Right lobe of liver (tissue), 6 donors: Measurements from ENCODE around the gene METTL6. TPM values are rescaled to one million over a fixed set of nuclear protein-coding genes. Genes with fewer than 3 reads are reported as not detected.
"Not testable (repeated sequence)": the region's sequence is repeated elsewhere in the genome, so short reads cannot be mapped to it uniquely, and the experiment has no call there.

Experiments
- ATAC-seq, 4 donors: fragments of 200-7000 bp; cut with Tn5 transposase; one replicate each; pipeline ENCODE4 v1.9.1; 2020; ENCODE audit warnings: mild to moderate bottlenecking in 4 of 4, moderate library complexity in 4 of 4
- DNase-seq, 3 donors: peaks; one replicate each; pipeline ENCODE4 v3.0.0-alpha.2; 2020
- H3K27ac ChIP-seq, 3 donors: fragments of 200-600 bp; one replicate each; pipeline ENCODE4 v1.8.0; 2022
- H3K27me3 ChIP-seq, 2 donors: fragments of 200-600 bp; one replicate each; pipeline ENCODE4 v1.8.0; 2022
- H3K36me3 ChIP-seq, 4 donors: fragments of 200-600 bp; sonication (generic) in 1 of 4; one replicate each; pipeline versions ENCODE4 v1.5.1 to v1.8.0; 2017 to 2022; ENCODE audit warnings: control low read depth in 1 of 4
- H3K4me1 ChIP-seq, 4 donors: fragments of 200-600 bp; sonication (generic) in 1 of 4; one replicate each; pipeline versions ENCODE4 v1.5.1 to v1.8.0; 2017 to 2022; ENCODE audit warnings: control low read depth in 1 of 4
- H3K4me3 ChIP-seq, 3 donors: fragments of 200-600 bp; one replicate each; pipeline ENCODE4 v1.8.0; 2022
- H3K9me3 ChIP-seq, 4 donors: fragments of 200-600 bp; sonication (generic) in 1 of 4; one replicate each; pipeline versions ENCODE4 v1.5.1 to v1.8.0; 2017 to 2022; ENCODE audit warnings: control low read depth in 1 of 4
- POLR2A ChIP-seq: fragments of 450-650 bp; IDR thresholded peaks from one replicate; pipeline ENCODE4 v1.6.1; 2017; ENCODE audit warnings: antibody characterized with exemption, mild to moderate bottlenecking
- WGBS: methylation state at CpG from one replicate; pipeline ENCODE4 v1.1.6; 2018; ENCODE audit warnings: low coverage, low lambda C conversion rate; ENCODE audit not compliant: insufficient coverage; ENCODE audit errors: missing lambda C conversion rate; 5-methylcytosine and 5-hydroxymethylcytosine counted together
- intact Hi-C, 2 donors: fragments of 100-400 bp; cut with DNase I; formaldehyde crosslinking; loops; one replicate each; pipeline versions ENCODE4 v1.11.2 to v1.14.1; 2022
- total RNA-seq, 6 experiments: library from RNA; depleted of rRNA in 2 of 6; stranded (reverse); fragments of >200 nt in 2 of 6; fragmentation: NEBNext Ultra II Directional in 3 of 6; extraction: Animal tissue kit (Norgen Biotek cat#: 25700) in 3 of 6; gene quantifications; one replicate each; pipeline versions ENCODE4 v1.1.0 to v1.2.4, GENCODE V29; 2016 to 2023
- TF ChIP-seq, protein P1 (sequence below), 4 donors: fragments of 200-600 bp in 3 of 4; fragments of 450-650 bp in 1 of 4; IDR thresholded peaks; one replicate each; pipeline versions ENCODE4 v1.5.1 to v1.8.0; 2016 to 2022; ENCODE audit warnings: antibody characterized with exemption in 4 of 4, mild to moderate bottlenecking in 2 of 4
- donor health status: DM: no; HTN: yes; CAD: no.
- donor health status: DM: no; HTN: no; CAD: no.
- donor health status: DM: no; HTN: no; CAD: no.
- donor health status: DM: no; HTN: yes; CAD: no.
- donor health status: DM: no; HTN: yes; CAD: no.

Gene METTL6
- total RNA-seq, 6 experiments from 2014 or later, result 5.3 to 7.5 (median 6.2) TPM

DNA sequence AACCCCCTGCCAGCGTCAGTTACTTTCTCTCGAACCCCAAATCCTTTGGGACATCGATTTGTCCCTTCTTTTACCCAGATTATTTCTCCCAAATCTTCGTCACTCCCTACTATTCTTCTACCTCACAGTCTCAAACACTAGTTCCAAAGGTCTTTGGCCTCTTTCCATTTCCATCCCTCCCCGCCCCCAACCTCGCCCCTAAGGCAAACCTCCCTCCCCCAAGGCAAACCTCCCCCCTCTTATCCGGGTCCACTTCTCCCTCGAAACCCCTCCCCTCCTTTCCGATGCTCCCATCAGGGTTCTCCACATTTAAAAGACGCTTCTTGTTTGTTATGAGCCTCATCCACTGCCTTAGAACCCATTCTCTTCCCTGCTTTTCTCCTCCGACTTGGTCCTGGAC lies 637 bp upstream of the METTL6 start:
- under 1% methylated on average over 11 of the region's 11 CpGs for WGBS
- TF ChIP-seq, protein P1, sequence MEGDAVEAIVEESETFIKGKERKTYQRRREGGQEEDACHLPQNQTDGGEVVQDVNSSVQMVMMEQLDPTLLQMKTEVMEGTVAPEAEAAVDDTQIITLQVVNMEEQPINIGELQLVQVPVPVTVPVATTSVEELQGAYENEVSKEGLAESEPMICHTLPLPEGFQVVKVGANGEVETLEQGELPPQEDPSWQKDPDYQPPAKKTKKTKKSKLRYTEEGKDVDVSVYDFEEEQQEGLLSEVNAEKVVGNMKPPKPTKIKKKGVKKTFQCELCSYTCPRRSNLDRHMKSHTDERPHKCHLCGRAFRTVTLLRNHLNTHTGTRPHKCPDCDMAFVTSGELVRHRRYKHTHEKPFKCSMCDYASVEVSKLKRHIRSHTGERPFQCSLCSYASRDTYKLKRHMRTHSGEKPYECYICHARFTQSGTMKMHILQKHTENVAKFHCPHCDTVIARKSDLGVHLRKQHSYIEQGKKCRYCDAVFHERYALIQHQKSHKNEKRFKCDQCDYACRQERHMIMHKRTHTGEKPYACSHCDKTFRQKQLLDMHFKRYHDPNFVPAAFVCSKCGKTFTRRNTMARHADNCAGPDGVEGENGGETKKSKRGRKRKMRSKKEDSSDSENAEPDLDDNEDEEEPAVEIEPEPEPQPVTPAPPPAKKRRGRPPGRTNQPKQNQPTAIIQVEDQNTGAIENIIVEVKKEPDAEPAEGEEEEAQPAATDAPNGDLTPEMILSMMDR (IDR thresholded peaks at IDR 0.05), result no peak
- no peak for TF ChIP-seq POLR2A
- no peaks in the 10 kb centered on the region for H3K27me3 ChIP-seq
- H3K4me3 ChIP-seq, result peak overlapping the region; percentile 69 to 98 (median 76)
- no peaks in the 10 kb centered on the region for H3K9me3 ChIP-seq
- peak overlapping the region; percentile 59 to 90 (median 79) for H3K27ac ChIP-seq
- ATAC-seq (peak; percentile 62 to 75 (median 72)), DNase-seq (peak in 2 of 3 donors; percentile 36 to 64)
- H3K36me3 ChIP-seq, result peaks cover 0 to 32% (median 7%) of the 10 kb centered on the region in 4 donors
- intact Hi-C loops, result no loop called here
- peaks cover 0 to 32% (median 13%) of the 10 kb centered on the region in 4 donors for H3K4me1 ChIP-seq

DNA sequence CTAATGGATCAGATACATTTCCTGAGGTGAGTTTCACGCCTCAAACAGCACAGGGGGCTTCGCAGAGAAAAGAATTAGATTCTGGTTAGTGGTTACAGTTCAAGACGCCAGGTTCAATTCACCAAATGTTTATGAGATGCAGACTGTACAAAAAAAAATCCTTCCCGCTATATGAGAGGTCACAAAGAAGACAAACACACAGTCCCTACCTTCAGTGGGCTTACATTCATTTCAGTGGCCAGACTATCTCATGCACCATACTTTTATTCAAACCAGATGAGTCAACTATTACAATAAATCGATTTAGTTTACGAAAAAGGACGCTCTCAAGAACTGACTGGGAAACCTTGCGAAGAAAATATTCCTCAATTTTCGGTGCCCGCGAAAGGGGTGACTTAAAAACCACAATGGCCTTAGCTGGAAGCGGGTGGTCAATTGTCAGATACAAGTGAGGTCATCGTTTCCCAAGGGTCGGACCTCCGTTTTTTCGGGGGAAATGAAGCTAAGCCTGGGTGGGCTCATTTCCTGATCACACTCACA lies 695 bp downstream of the METTL6 start:
- WGBS, result 45% methylated on average over 16 of the region's 16 CpGs
- Histone ChIP-seq H3K9me3 (no peaks in the 10 kb centered on the region), H3K36me3 (peaks cover 0 to 28% (median 2%) of the 10 kb centered on the region in 4 donors), H3K4me3 (peak overlapping the region; percentile 69 to 98 (median 76)), H3K27ac (peak overlapping the region in 2 of 3 donors; percentile 59 to 79), H3K27me3 (no peaks in the 10 kb centered on the region), H3K4me1 (peaks cover 0 to 32% (median 13%) of the 10 kb centered on the region in 4 donors)
- intact Hi-C loops, result no loop called here
- ATAC-seq (no peak), DNase-seq (no peak)
- TF ChIP-seq POLR2A, result no peak
- TF ChIP-seq, protein P1 (IDR thresholded peaks at IDR 0.05), result no peak

GRCh38 chr3:15420871-15421270 lies 6.5 kb downstream of the METTL6 start:
- Histone ChIP-seq H3K4me1 (peaks cover 0 to 5% (median 0%) of the 10 kb centered on the region in 4 donors), H3K27me3 (no peaks in the 10 kb centered on the region), H3K27ac (no peak overlapping the region), H3K9me3 (no peaks in the 10 kb centered on the region), H3K4me3 (no peak overlapping the region), H3K36me3 (peaks cover 0 to 41% (median 6%) of the 10 kb centered on the region in 4 donors)
- no peak for DNase-seq
- intact Hi-C loops, result no loop called here
- no peak for ATAC-seq
- TF ChIP-seq, protein P1 (IDR thresholded peaks at IDR 0.05), result no peak
- TF ChIP-seq POLR2A, result no peak
- 73% methylated on average over 4 of the region's 4 CpGs for WGBS

DNA sequence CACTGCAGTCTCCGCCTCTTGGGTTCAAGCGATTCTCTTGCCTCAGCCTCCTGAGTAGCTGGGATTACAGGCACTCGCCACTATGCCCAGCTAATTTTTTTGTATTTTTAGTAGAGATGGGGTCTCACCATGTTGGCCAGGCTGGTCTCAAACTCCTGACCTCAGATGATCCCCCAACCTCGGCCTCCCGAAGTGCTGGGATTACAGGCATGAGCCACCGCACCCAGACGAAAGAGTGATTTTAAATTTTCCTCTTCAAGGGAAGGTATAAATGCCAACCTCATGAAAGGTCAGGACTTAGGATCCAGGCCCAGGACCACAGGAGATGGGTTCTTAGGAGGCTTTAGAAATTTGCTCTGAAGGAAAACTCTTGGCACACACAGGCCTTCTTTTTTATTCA lies 16.4 kb downstream of the METTL6 start:
- intact Hi-C loops, DNase-seq, H3K4me3 ChIP-seq, H3K27me3 ChIP-seq, ATAC-seq, H3K27ac ChIP-seq, H3K9me3 ChIP-seq: not testable (repeated sequence)
- WGBS, result 87% methylated on average over 5 of the region's 7 CpGs
- Histone ChIP-seq H3K4me1 (peaks cover 0 to 15% (median 4%) of the 10 kb centered on the region in 4 donors), H3K36me3 (peaks cover 0 to 53% (median 14%) of the 10 kb centered on the region in 4 donors)

DNA sequence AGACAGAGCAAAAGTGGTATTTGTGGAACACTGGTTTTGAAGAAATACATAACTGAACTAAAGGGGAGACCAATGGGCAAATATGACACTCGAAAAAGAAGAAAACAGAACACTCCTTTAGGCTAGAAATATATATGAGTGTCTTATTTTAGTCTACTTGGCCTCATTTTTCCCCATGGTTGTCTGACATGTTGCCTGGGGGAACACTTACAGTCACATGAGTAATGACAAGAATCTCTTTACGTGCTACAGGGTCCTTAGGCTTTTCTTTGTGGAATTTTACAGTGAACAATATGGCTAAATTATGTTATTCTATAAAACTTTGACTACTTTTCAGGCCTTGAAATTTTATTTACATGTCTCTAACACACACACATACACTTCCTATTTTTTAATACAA lies 17.6 kb downstream of the METTL6 start:
- 100% methylated on average over 2 of the region's 2 CpGs for WGBS
- Histone ChIP-seq H3K27me3 (no peaks in the 10 kb centered on the region), H3K4me1 (peaks cover 0 to 15% (median 4%) of the 10 kb centered on the region in 4 donors), H3K9me3 (no peaks in the 10 kb centered on the region), H3K36me3 (peaks cover 0 to 41% (median 10%) of the 10 kb centered on the region in 4 donors), H3K4me3 (no peak overlapping the region), H3K27ac (peak overlapping the region; percentile 51 to 77 (median 76))
- DNase-seq (no peak), ATAC-seq (peak in 2 of 4 donors; percentile 4 to 8)
- intact Hi-C loops, result no loop called here
- TF ChIP-seq POLR2A, result no peak
- TF ChIP-seq, protein P1 (IDR thresholded peaks at IDR 0.05), result no peak
